Panc1 (cell line): ENCODE results near the gene CWC22. TPM values are rescaled to one million over a fixed set of nuclear protein-coding genes. Genes with fewer than 3 reads are reported as not detected.

ENCODE experiments used
- ATAC-seq: fragments of 200-7000 bp; cut with Tn5 transposase; 2 replicates; pipeline ENCODE4 v1.9.1; 2020; ENCODE audit warnings: mild to moderate bottlenecking, moderate library complexity
- BruUV-seq: library from RNA; stranded (reverse); fragments of 400-500 nt; replicated peaks from 2 replicates; lab custom pipeline; 2021; lab: Mats Ljungman, UMichigan
- CTCF ChIA-PET: fragments of 300-600 bp; sonication (Branson Sonifier 250); formaldehyde crosslinking; loops from one replicate; lab custom pipeline; 2022; ENCODE audit warnings: antibody characterized with exemption; lab: Charles Lee
- POLR2A ChIA-PET: fragments of 300-600 bp; sonication (Branson Sonifier 250); formaldehyde crosslinking; loops from one replicate; lab custom pipeline; 2022; ENCODE audit warnings: antibody characterized with exemption; lab: Charles Lee
- DNase-seq: peaks from one replicate; pipeline ENCODE4 v3.0.0-alpha.2; 2010; ENCODE audit warnings: low read depth, low spot score
- H3K27ac ChIP-seq: 2 replicates; pipeline ENCODE4 v1.5.1; 2011; ENCODE audit warnings: mild to moderate bottlenecking, low read length, inconsistent platforms
- H3K27me3 ChIP-seq: fragments of 200-500 bp; sonication (Bioruptor generic); 2 replicates; pipeline ENCODE4 v1.6.0; 2014; ENCODE audit warnings: low read length, inconsistent platforms; ENCODE audit not compliant: control insufficient read depth, insufficient read depth
- H3K36me3 ChIP-seq: fragments of 200-500 bp; sonication (Bioruptor generic); 2 replicates; pipeline ENCODE4 v1.5.1; 2014; ENCODE audit warnings: inconsistent platforms, mild to moderate bottlenecking, low read length, moderate library complexity; ENCODE audit not compliant: control insufficient read depth, insufficient read depth
- H3K4me1 ChIP-seq: 2 replicates; pipeline ENCODE4 v1.5.1; 2011; ENCODE audit warnings: inconsistent platforms, mild to moderate bottlenecking, low read length, moderate library complexity; ENCODE audit not compliant: control insufficient read depth, insufficient read depth
- H3K4me3 ChIP-seq, 2 experiments: 2 replicates each; pipeline ENCODE4 v1.5.1; 2011 to 2012; ENCODE audit warnings: low read depth in 2 of 2, low read length in 2 of 2, mild to moderate bottlenecking in 2 of 2, inconsistent platforms in 1 of 2, moderate library complexity in 1 of 2
- H3K9me3 ChIP-seq: fragments of 200-500 bp; sonication (Bioruptor generic); 2 replicates; pipeline ENCODE4 v1.5.1; 2014; ENCODE audit warnings: low read depth, mild to moderate bottlenecking, inconsistent platforms, low read length, moderate library complexity; ENCODE audit not compliant: control insufficient read depth, insufficient read depth
- CTCF ChIP-seq: fragments of 450-650 bp; IDR thresholded peaks from 2 replicates; pipeline ENCODE4 v1.5.1; 2017; ENCODE audit warnings: mild to moderate bottlenecking
- POLR2AphosphoS5 ChIP-seq: IDR thresholded peaks from 2 replicates; pipeline ENCODE4 v1.6.1; 2012; ENCODE audit warnings: mild to moderate bottlenecking, low read depth, low read length, moderate library complexity
- REST ChIP-seq, 2 experiments: IDR thresholded peaks; 2 replicates each; pipeline ENCODE4 v1.6.1; 2011 to 2012; ENCODE audit warnings: low read depth in 2 of 2, control low read depth in 1 of 2, low read length in 1 of 2, mild to moderate bottlenecking in 1 of 2, moderate library complexity in 1 of 2; ENCODE audit not compliant: insufficient read depth in 1 of 2
- SIN3A ChIP-seq: IDR thresholded peaks from 2 replicates; pipeline ENCODE4 v1.6.1; 2012; ENCODE audit warnings: low read depth, mild to moderate bottlenecking, low read length, moderate library complexity, borderline replicate concordance; ENCODE audit not compliant: insufficient read depth
- TCF7L2 ChIP-seq: IDR thresholded peaks from 2 replicates; pipeline ENCODE4 v1.6.1; 2011; ENCODE audit warnings: mild to moderate bottlenecking, low read depth, low read length, inconsistent platforms
- in situ Hi-C: cut with HindIII; loops from 2 replicates; pipeline ENCODE4 v1.10.0; 2016; ENCODE audit warnings: low sequenced_read_pairs, low pct_unique_long_range_greater_than_20kb
- intact Hi-C: fragments of 100-400 bp; cut with micrococcal nuclease; formaldehyde crosslinking; loops from one replicate; pipeline ENCODE4 v1.10.0; 2022; ENCODE audit not compliant: unreplicated experiment
- total RNA-seq: library from RNA; stranded (reverse); gene quantifications from one replicate; pipeline ENCODE4 v1.2.1, GENCODE V29; 2021; ENCODE audit not compliant: unreplicated experiment

CWC22 gene
- total RNA-seq, 1 experiment from 2014 or later, result 17.2 TPM

GRCh38 chr2:180003559-180003958, 3.5 kb downstream of the CWC22 start:
- H3K27ac ChIP-seq, result no peak overlapping the region
- intact Hi-C loops (no loop called here), in situ Hi-C loops (no loop called here)
- ATAC-seq (no peak), DNase-seq (no peak)
- H3K36me3 ChIP-seq, result peaks cover 3% of the 10 kb centered on the region
- H3K27me3 ChIP-seq, result no peaks in the 10 kb centered on the region
- ChIA-PET CTCF (no interaction called here), POLR2A (interaction anchor here (0.6 kb wide), 1 partner anchor 26 kb away, joined by 7 read pairs; no protein-coding TSS in a partner anchor)
- BruUV-seq, result no TSS peak
- no peaks in the 10 kb centered on the region for H3K9me3 ChIP-seq
- no peak overlapping the region for H3K4me3 ChIP-seq
- TF ChIP-seq REST (IDR thresholded peaks at IDR 0.05; ENCODE audit: insufficient read depth in 1 of 2, low read depth in 2 of 2, low read length in 1 of 2), result no peak
- TF ChIP-seq CTCF, result no peak
- TF ChIP-seq TCF7L2, result no peak
- no peak for TF ChIP-seq SIN3A
- no peak for TF ChIP-seq POLR2AphosphoS5
- peaks cover 6% of the 10 kb centered on the region; the same call in 1 of the 2 replicates for H3K4me1 ChIP-seq

GRCh38 chr2:180003073-180003472, 4.0 kb downstream of the CWC22 start:
- no TSS peak for BruUV-seq
- peaks cover 3% of the 10 kb centered on the region for H3K36me3 ChIP-seq
- intact Hi-C loops, result no loop called here
- H3K4me3 ChIP-seq, result no peak overlapping the region
- no peak overlapping the region for H3K27ac ChIP-seq
- in situ Hi-C loops, result no loop called here
- POLR2A ChIA-PET, result interaction anchor here (0.6 kb wide), 1 partner anchor 25 kb away, joined by 7 read pairs; no protein-coding TSS in a partner anchor
- H3K27me3 ChIP-seq, result no peaks in the 10 kb centered on the region
- CTCF ChIA-PET, result no interaction called here
- H3K9me3 ChIP-seq, result no peaks in the 10 kb centered on the region
- no peak for ATAC-seq
- TF ChIP-seq POLR2AphosphoS5 (no peak), REST (IDR thresholded peaks at IDR 0.05; ENCODE audit: insufficient read depth in 1 of 2, low read depth in 2 of 2, low read length in 1 of 2) (no peak), CTCF (no peak)
- no peak for DNase-seq
- H3K4me1 ChIP-seq, result peaks cover 6% of the 10 kb centered on the region; the same call in 1 of the 2 replicates
